Measurements from ENCODE around the gene CHRM4. TPM values are rescaled to one million over a fixed set of nuclear protein-coding genes. Genes with fewer than 3 reads are reported as not detected.
A peak's percentile ranks its signal among the peaks of the same experiment; 100 is the strongest.

CHRM4 gene
- total and polyA plus RNA-seq, 8 donors = 0.08 to 0.66 (median 0.22) TPM; not detected in 1

GRCh38 chr11:46338988-46339666 lies 52.4 kb downstream of the CHRM4 start:
- DNase-seq (peak in 1 of 6 donors; percentile 11), ATAC-seq (peak; percentile 42 to 78 (median 52)), FAIRE-seq (no peak)
- Histone ChIP-seq H3K36me3 (no peaks in the 10 kb centered on the region), H3K27ac (no peak overlapping the region), H3K27me3 (no peaks in the 10 kb centered on the region), H3K9me3 (no peaks in the 10 kb centered on the region), H3K4me3 (peak overlapping the region in 2 of 4 donors; percentile 1 to 15), H3K4me1 (peaks cover 0 to 7% (median 4%) of the 10 kb centered on the region in 3 donors)
- WGBS, 2 donors = 28% methylated on average over 16 of the region's 16 CpGs
- TF ChIP-seq CTCF (IDR thresholded peaks at IDR 0.05) = no peak
- intact Hi-C loops (cut with DNase I) = no loop called here

GRCh38 chr11:46338636-46338987 lies 53.0 kb downstream of the CHRM4 start:
- no peaks in the 10 kb centered on the region for H3K36me3 ChIP-seq
- H3K27ac ChIP-seq = no peak overlapping the region
- H3K4me1 ChIP-seq = peaks cover 0 to 7% (median 4%) of the 10 kb centered on the region in 3 donors
- ATAC-seq (peak in 2 of 4 donors; percentile 5 to 6), DNase-seq (no peak), FAIRE-seq (no peak)
- H3K27me3 ChIP-seq = no peaks in the 10 kb centered on the region
- peak overlapping the region in 2 of 4 donors; percentile 1 to 15 for H3K4me3 ChIP-seq
- no peaks in the 10 kb centered on the region for H3K9me3 ChIP-seq
- intact Hi-C loops (cut with DNase I) = no loop called here
- WGBS, 2 donors = 29 to 33% methylated on average over 9 of the region's 9 CpGs
- TF ChIP-seq CTCF (IDR thresholded peaks at IDR 0.05) = no peak

GRCh38 chr11:46337626-46338345 lies 53.8 kb downstream of the CHRM4 start:
- 84 to 91% methylated on average over 13 of the region's 13 CpGs for WGBS, 2 donors
- TF ChIP-seq CTCF (IDR thresholded peaks at IDR 0.05) = no peak

GRCh38 chr11:46336563-46337180 lies 54.9 kb downstream of the CHRM4 start:
- 89 to 92% methylated on average over 12 of the region's 12 CpGs for WGBS, 2 donors

More at GRCh38 chr11:46337626-46338345, 53.8 kb downstream of the CHRM4 start:
- Histone ChIP-seq H3K9me3 (no peaks in the 10 kb centered on the region), H3K4me1 (peaks cover 0 to 9% (median 0%) of the 10 kb centered on the region in 3 donors), H3K27ac (no peak overlapping the region), H3K4me3 (no peak overlapping the region), H3K27me3 (no peaks in the 10 kb centered on the region), H3K36me3 (no peaks in the 10 kb centered on the region)
- intact Hi-C loops (cut with DNase I) = no loop called here
- DNase-seq (no peak), FAIRE-seq (no peak), ATAC-seq (no peak)

More at GRCh38 chr11:46336563-46337180, 54.9 kb downstream of the CHRM4 start:
- Histone ChIP-seq H3K27me3 (peaks cover 0 to 3% (median 2%) of the 10 kb centered on the region in 4 donors), H3K27ac (no peak overlapping the region), H3K4me3 (no peak overlapping the region), H3K4me1 (peaks cover 0 to 12% (median 4%) of the 10 kb centered on the region in 3 donors), H3K36me3 (no peaks in the 10 kb centered on the region), H3K9me3 (no peaks in the 10 kb centered on the region)
- FAIRE-seq = no peak
- peak in 1 of 4 donors; percentile 12 for ATAC-seq
- intact Hi-C loops (cut with DNase I) = no loop called here
- TF ChIP-seq CTCF (IDR thresholded peaks at IDR 0.05) = no peak
- no peak for DNase-seq
